Gastrocnemius medialis (tissue), 4 donors: ENCODE data around the gene FBXO7.

Experiments
- CTCF ChIP-seq, 5 experiments: fragments of 450-650 bp in 3 of 5; fragments of 200-600 bp in 2 of 5; sonication (generic) in 2 of 5; IDR thresholded peaks in 4 of 5; conservative IDR thresholded peaks in 1 of 5; 1 replicate in 4 of 5; 2 replicates in 1 of 5; pipeline ENCODE4 v1.5.1; 2016 to 2019; ENCODE audit warnings: antibody characterized with exemption in 5 of 5, mild to moderate bottlenecking in 3 of 5, moderate library complexity in 3 of 5
- POLR2A ChIP-seq, 2 donors: fragments of 450-650 bp; IDR thresholded peaks; one replicate each; pipeline ENCODE4 v1.6.1; 2017; ENCODE audit warnings: antibody characterized with exemption in 2 of 2, mild to moderate bottlenecking in 2 of 2, moderate library complexity in 2 of 2

DNA sequence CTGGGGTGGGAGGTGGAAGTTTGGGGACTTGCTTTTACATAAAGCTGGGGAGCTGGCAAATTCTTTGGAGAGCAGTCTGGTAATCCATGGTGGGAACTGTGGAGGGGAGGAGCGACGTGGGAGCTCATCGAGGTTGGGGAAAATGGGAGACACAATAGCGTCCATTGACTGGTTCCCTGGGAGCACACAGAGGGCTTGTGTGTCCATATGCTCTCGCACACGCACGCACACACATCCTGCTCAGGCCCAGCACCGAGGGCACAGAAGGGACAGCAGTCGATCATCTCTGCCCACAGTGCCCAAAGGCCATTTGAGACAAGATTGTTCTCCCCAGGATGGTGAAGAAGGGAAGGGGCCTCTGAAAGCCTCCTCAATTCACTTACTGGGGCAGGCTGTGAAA is 53.7 kb downstream of the FBXO7 start:
- no peak for TF ChIP-seq CTCF (IDR thresholded peaks at IDR 0.05 in 4 of 5, conservative IDR thresholded peaks at IDR 0.05 in 1 of 5)
- TF ChIP-seq POLR2A (IDR thresholded peaks at IDR 0.05): no peak
